H1 (cell line): ENCODE results near the gene ARRB1. TPM values are rescaled to one million over a fixed set of nuclear protein-coding genes. Genes with fewer than 3 reads are reported as not detected.

Source experiments
- CTCF ChIA-PET: fragments of 300-600 bp; sonication (Branson Sonifier 250); formaldehyde crosslinking; loops from one replicate; lab custom pipeline; 2021; ENCODE audit not compliant: partially characterized antibody; lab: Charles Lee
- POLR2A ChIA-PET: fragments of 300-600 bp; sonication (Branson Sonifier 250); formaldehyde crosslinking; loops from one replicate; lab custom pipeline; 2021; ENCODE audit warnings: inconsistent platforms; ENCODE audit not compliant: partially characterized antibody; lab: Charles Lee
- DNase-seq, 2 experiments: peaks; one replicate each; pipeline versions ENCODE4 v3.0.0 to v3.0.0-alpha.2; 2010 to 2022; ENCODE audit warnings: low spot score in 2 of 2, low read depth in 1 of 2, mixed read lengths in 1 of 2
- FAIRE-seq: peaks from 2 replicates; lab custom pipeline; 2011; peaks lifted over from hg19 to GRCh38; lab: Jason Lieb, UNC
- H2AFZ ChIP-seq: 2 replicates; pipeline ENCODE4 v1.8.1; 2012; ENCODE audit warnings: low read length, inconsistent platforms
- H2AK5ac ChIP-seq: 2 replicates; pipeline ENCODE4 v1.6.1; 2013; ENCODE audit warnings: low read depth, low read length
- H2BK120ac ChIP-seq: replicated peaks from 2 replicates; pipeline ENCODE3; 2013; ENCODE audit warnings: low read depth, low read length, inconsistent platforms
- H2BK12ac ChIP-seq: 2 replicates; pipeline ENCODE4 v1.6.1; 2013; ENCODE audit warnings: low read depth, low read length
- H2BK15ac ChIP-seq: 2 replicates; pipeline ENCODE4 v1.6.1; 2013; ENCODE audit warnings: low read length
- H2BK20ac ChIP-seq: 2 replicates; pipeline ENCODE4 v1.6.1; 2013; ENCODE audit warnings: low read length
- H2BK5ac ChIP-seq: 2 replicates; pipeline ENCODE4 v1.6.1; 2013; ENCODE audit warnings: low read depth, low read length
- H3K14ac ChIP-seq: 2 replicates; pipeline ENCODE4 v1.6.1; 2013; ENCODE audit warnings: inconsistent platforms; ENCODE audit not compliant: insufficient read length
- H3K18ac ChIP-seq: 2 replicates; pipeline ENCODE4 v1.6.1; 2013; ENCODE audit warnings: low read length; ENCODE audit errors: extremely low read depth
- H3K23ac ChIP-seq: 2 replicates; pipeline ENCODE4 v1.6.1; 2013; ENCODE audit warnings: inconsistent platforms; ENCODE audit not compliant: insufficient read length
- H3K23me2 ChIP-seq: 2 replicates; pipeline ENCODE4 v1.6.1; 2013; ENCODE audit warnings: low read depth, low read length
- H3K27ac ChIP-seq: 2 replicates; pipeline ENCODE4 v1.6.1; 2011; ENCODE audit warnings: low read depth, low read length, inconsistent platforms
- H3K27me3 ChIP-seq, 4 experiments: replicated peaks in 1 of 4; 1 replicate in 1 of 4; 2 replicates in 3 of 4; pipeline versions ENCODE4 v1.6.1 to v1.8.1; 2011 to 2013; ENCODE audit warnings: low read length in 3 of 4, mild to moderate bottlenecking in 3 of 4, inconsistent platforms in 2 of 4, mixed read lengths in 2 of 4, moderate library complexity in 1 of 4; ENCODE audit not compliant: control insufficient read depth in 3 of 4, insufficient read depth in 3 of 4; ENCODE audit errors: extremely low read depth in 1 of 4
- H3K36me3 ChIP-seq, 4 experiments: 2 replicates each; pipeline versions ENCODE4 v1.6.1 to v1.8.1; 2011 to 2013; ENCODE audit warnings: mild to moderate bottlenecking in 4 of 4, low read length in 3 of 4, moderate library complexity in 2 of 4, control low read depth in 1 of 4, inconsistent platforms in 1 of 4; ENCODE audit not compliant: insufficient read depth in 4 of 4, control insufficient read depth in 2 of 4
- H3K4ac ChIP-seq: replicated peaks from 2 replicates; pipeline ENCODE3; 2013; ENCODE audit warnings: low read length, low read depth, mixed read lengths, inconsistent platforms; ENCODE audit not compliant: insufficient read length
- H3K4me1 ChIP-seq, 4 experiments: replicated peaks in 1 of 4; 1 replicate in 1 of 4; 2 replicates in 3 of 4; pipeline versions ENCODE4 v1.6.1 to v1.8.1; 2011 to 2013; ENCODE audit warnings: low read length in 3 of 4, inconsistent platforms in 2 of 4, mixed read lengths in 1 of 4; ENCODE audit not compliant: insufficient read depth in 4 of 4, control insufficient read depth in 3 of 4
- H3K4me2 ChIP-seq, 2 experiments: 2 replicates each; pipeline versions ENCODE4 v1.6.1 to v1.8.1; 2011 to 2013; ENCODE audit warnings: low read depth in 2 of 2, low read length in 2 of 2, control low read depth in 1 of 2, inconsistent platforms in 1 of 2, mild to moderate bottlenecking in 1 of 2; ENCODE audit not compliant: insufficient read depth in 1 of 2
- H3K4me3 ChIP-seq, 4 experiments: fragments of 200-600, 300-600 bp in 1 of 4; sonication (generic), shearing (Covaris generic), sonication (Bioruptor Twin) in 1 of 4; 2 replicates each; pipeline versions ENCODE4 v1.5.1 to v1.8.1; 2011 to 2016; ENCODE audit warnings: low read length in 4 of 4, low read depth in 3 of 4, control low read depth in 2 of 4, inconsistent platforms in 2 of 4, mild to moderate bottlenecking in 2 of 4, mixed read lengths in 1 of 4, moderate library complexity in 1 of 4; ENCODE audit not compliant: insufficient read depth in 2 of 4; ENCODE audit errors: extremely low read depth in 1 of 4
- H3K56ac ChIP-seq: replicated peaks from 2 replicates; pipeline ENCODE3; 2013; ENCODE audit warnings: low read depth, mild to moderate bottlenecking, mixed read lengths, low read length, inconsistent platforms; ENCODE audit not compliant: insufficient read length
- H3K79me1 ChIP-seq: 2 replicates; pipeline ENCODE4 v1.6.1; 2013; ENCODE audit warnings: low read depth, low read length, control low read depth
- H3K79me2 ChIP-seq, 2 experiments: 2 replicates each; pipeline versions ENCODE4 v1.6.1 to v1.8.1; 2012 to 2013; ENCODE audit warnings: low read length in 2 of 2, mild to moderate bottlenecking in 2 of 2, inconsistent platforms in 1 of 2; ENCODE audit not compliant: insufficient read depth in 2 of 2, control insufficient read depth in 1 of 2
- H3K9ac ChIP-seq, 4 experiments: replicated peaks in 1 of 4; 1 replicate in 1 of 4; 2 replicates in 3 of 4; pipeline versions ENCODE4 v1.6.1 to v1.8.1; 2011 to 2013; ENCODE audit warnings: low read depth in 3 of 4, low read length in 3 of 4, control low read depth in 2 of 4, mild to moderate bottlenecking in 2 of 4, moderate library complexity in 2 of 4, inconsistent platforms in 1 of 4; ENCODE audit errors: extremely low read depth in 1 of 4
- H3K9me3 ChIP-seq, 2 experiments: 2 replicates each; pipeline versions ENCODE4 v1.6.1 to v1.8.1; 2012 to 2013; ENCODE audit warnings: mild to moderate bottlenecking in 2 of 2, moderate library complexity in 2 of 2, control low read depth in 1 of 2, inconsistent platforms in 1 of 2, low read depth in 1 of 2, low read length in 1 of 2, mixed read lengths in 1 of 2; ENCODE audit not compliant: insufficient read depth in 2 of 2
- H4K20me1 ChIP-seq, 2 experiments: replicated peaks in 1 of 2; 2 replicates each; pipeline versions ENCODE3 to v1.8.1; 2011 to 2013; ENCODE audit warnings: inconsistent platforms in 2 of 2, low read length in 2 of 2, mild to moderate bottlenecking in 1 of 2; ENCODE audit not compliant: insufficient read depth in 2 of 2, control insufficient read depth in 1 of 2
- H4K5ac ChIP-seq: 2 replicates; pipeline ENCODE4 v1.6.1; 2013; ENCODE audit warnings: low read length, low read depth, mixed read lengths, inconsistent platforms; ENCODE audit not compliant: insufficient read length
- H4K8ac ChIP-seq: 2 replicates; pipeline ENCODE4 v1.8.0; 2013; ENCODE audit warnings: mild to moderate bottlenecking, moderate library complexity, low read length, inconsistent platforms; ENCODE audit not compliant: insufficient read depth; ENCODE audit errors: extremely low read depth
- H4K91ac ChIP-seq: replicated peaks from 2 replicates; pipeline ENCODE3; 2013; ENCODE audit warnings: low read length, mixed read lengths, inconsistent platforms; ENCODE audit not compliant: insufficient read length
- EGR1 ChIP-seq: IDR thresholded peaks from 2 replicates; pipeline ENCODE4 v1.6.1; 2011; ENCODE audit warnings: low read depth, low read length, borderline replicate concordance
- EZH2 ChIP-seq: fragments of 200-600 bp; sonication (generic); IDR thresholded peaks from 2 replicates; pipeline ENCODE4 v1.7.1; 2012; ENCODE audit warnings: low read depth, mild to moderate bottlenecking, moderate library complexity, low read length, inconsistent platforms; ENCODE audit not compliant: severe bottlenecking
- KDM5A ChIP-seq: fragments of 200-600 bp; IDR thresholded peaks from 2 replicates; pipeline ENCODE4 v1.7.1; 2012; ENCODE audit warnings: mild to moderate bottlenecking, low read length, inconsistent platforms, mixed read lengths
- RAD21 ChIP-seq, 2 experiments: IDR thresholded peaks in 1 of 2; conservative IDR thresholded peaks in 1 of 2; 2 replicates each; pipeline ENCODE4 v1.6.1; 2011; ENCODE audit warnings: low read depth in 2 of 2, low read length in 2 of 2, improper control_type of control experiment in 1 of 2, inconsistent platforms in 1 of 2, mild to moderate bottlenecking in 1 of 2, moderate library complexity in 1 of 2
- SIX5 ChIP-seq: IDR thresholded peaks from 2 replicates; pipeline ENCODE4 v1.6.1; 2011; ENCODE audit warnings: mild to moderate bottlenecking, low read depth, low read length
- WGBS, 2 experiments: shearing (Covaris generic) in 1 of 2; methylation state at CpG; one replicate each; pipeline versions ENCODE4 v1.1.6 to v1.1.7; 2013 to 2015; ENCODE audit warnings: low lambda C conversion rate in 2 of 2, mixed read lengths in 2 of 2, inconsistent platforms in 1 of 2, low coverage in 1 of 2, missing lambda C conversion rate in 1 of 2; ENCODE audit not compliant: insufficient replicate concordance in 2 of 2, insufficient coverage in 1 of 2, insufficient read length in 1 of 2; ENCODE audit errors: extremely low coverage in 1 of 2, missing lambda C conversion rate in 1 of 2; 5-methylcytosine and 5-hydroxymethylcytosine counted together
- polyA plus RNA-seq, 7 experiments: library from polyadenylated mRNA; depleted of rRNA in 3 of 7; stranded (reverse) in 5 of 7; unstranded in 2 of 7; fragments of >200 nt in 5 of 7; fragments of 200-250 nt in 2 of 7; gene quantifications; 1 replicate in 5 of 7; 2 replicates in 1 of 7; 4 replicates in 1 of 7; pipeline versions ENCODE4 v1.2.1 to v1.2.3, GENCODE V29; 2011 to 2013; ENCODE audit warnings: missing spikeins in 2 of 7, mixed read lengths in 2 of 7
- total RNA-seq: library from RNA; stranded (reverse); fragmentation: NEBNext Ultra II Directional; extraction: Animal tissue kit (Norgen Biotek cat#: 25700); gene quantifications from 2 replicates; pipeline ENCODE4 v1.2.1, GENCODE V29; 2021
- TF ChIP-seq, protein P1 (sequence below), 3 experiments: IDR thresholded peaks; 1 replicate in 2 of 3; 2 replicates in 1 of 3; pipeline versions ENCODE4 v1.5.1 to v1.6.1; 2011; ENCODE audit warnings: low read length in 3 of 3, mild to moderate bottlenecking in 3 of 3, inconsistent platforms in 2 of 3, low read depth in 1 of 3, moderate library complexity in 1 of 3; ENCODE audit not compliant: insufficient read depth in 1 of 3; ENCODE audit errors: control extremely low read depth in 1 of 3

ARRB1 gene
- total and polyA plus RNA-seq, 2 of the 8 experiments (the other 6 are each of a cell fraction or from before 2014, with no cell fraction given): 9.4 to 31.8 TPM

DNA sequence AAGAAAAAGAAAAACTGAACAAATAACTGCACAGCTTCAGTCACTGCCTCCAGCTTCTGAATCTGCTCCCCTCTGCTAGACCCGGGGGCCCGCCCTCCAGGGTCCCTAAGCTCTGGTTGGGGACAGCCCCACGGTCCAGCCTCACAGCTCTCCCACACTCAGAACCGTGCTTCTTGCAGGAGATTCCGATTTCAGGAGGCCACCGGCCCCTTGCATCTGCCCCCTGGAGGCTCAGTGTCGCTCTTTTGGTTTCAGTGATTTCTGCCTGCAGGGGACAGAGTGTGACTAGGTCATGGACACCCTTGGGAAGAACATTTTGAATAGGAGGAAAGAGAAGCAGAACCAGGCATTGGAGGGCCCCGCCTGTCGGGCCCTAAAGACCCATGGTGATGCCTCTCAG, 24.7 kb upstream of the ARRB1 start:
- Histone ChIP-seq H4K8ac (no peak overlapping the region), H3K9ac (no peak overlapping the region), H3K79me2 (no peaks in the 10 kb centered on the region), H2BK15ac (peak overlapping the region; percentile 99; the same call in 1 of the 2 replicates), H3K14ac (no peak overlapping the region), H3K18ac (no peak overlapping the region), H4K20me1 (no peaks in the 10 kb centered on the region), H3K36me3 (no peaks in the 10 kb centered on the region), H3K9me3 (no peaks in the 10 kb centered on the region), H3K4ac (no peak overlapping the region), H3K4me2 (no peak overlapping the region), H2BK20ac (no peak overlapping the region), H2BK120ac (no peak overlapping the region), H2BK5ac (no peak overlapping the region; the same call in 1 of the 2 replicates), H3K23ac (no peak overlapping the region), H3K4me1 (no peaks in the 10 kb centered on the region), H4K91ac (no peak overlapping the region), H3K56ac (no peak overlapping the region), H2AK5ac (no peak overlapping the region), H2AFZ (no peak overlapping the region), H3K27me3 (no peaks in the 10 kb centered on the region; a peak in 1 of 7 replicates), H3K79me1 (no peaks in the 10 kb centered on the region), H2BK12ac (no peak overlapping the region), H3K4me3 (no peak overlapping the region), H3K27ac (no peak overlapping the region), H4K5ac (no peak overlapping the region), H3K23me2 (no peaks in the 10 kb centered on the region)
- POLR2A ChIA-PET: interaction anchor here (1.5 to 1.7 kb wide), 2 partner anchors 24 to 30 kb away, joined by 3 to 4 read pairs; no protein-coding TSS in a partner anchor
- no peak for DNase-seq
- 72% methylated on average over 8 of the region's 9 CpGs; no CpG with 5 or more reads in 1 of the 2 experiments for WGBS, 2 experiments
- CTCF ChIA-PET: interaction anchor here (0.6 to 16.6 kb wide), 11 partner anchors 14 to 98 kb away, joined by 3 to 327 read pairs (median 4); no protein-coding TSS in a partner anchor
- TF ChIP-seq SIX5: no peak
- no peak for TF ChIP-seq EGR1
- TF ChIP-seq EZH2: no peak
- TF ChIP-seq KDM5A: no peak
- peak; percentile 21 to 38; a peak in 3 of 4 replicates for TF ChIP-seq RAD21 (IDR thresholded peaks at IDR 0.05 in 1 of 2, conservative IDR thresholded peaks at IDR 0.05 in 1 of 2; ENCODE audit: low read depth in 2 of 2, low read length in 2 of 2)
- TF ChIP-seq, protein P1, sequence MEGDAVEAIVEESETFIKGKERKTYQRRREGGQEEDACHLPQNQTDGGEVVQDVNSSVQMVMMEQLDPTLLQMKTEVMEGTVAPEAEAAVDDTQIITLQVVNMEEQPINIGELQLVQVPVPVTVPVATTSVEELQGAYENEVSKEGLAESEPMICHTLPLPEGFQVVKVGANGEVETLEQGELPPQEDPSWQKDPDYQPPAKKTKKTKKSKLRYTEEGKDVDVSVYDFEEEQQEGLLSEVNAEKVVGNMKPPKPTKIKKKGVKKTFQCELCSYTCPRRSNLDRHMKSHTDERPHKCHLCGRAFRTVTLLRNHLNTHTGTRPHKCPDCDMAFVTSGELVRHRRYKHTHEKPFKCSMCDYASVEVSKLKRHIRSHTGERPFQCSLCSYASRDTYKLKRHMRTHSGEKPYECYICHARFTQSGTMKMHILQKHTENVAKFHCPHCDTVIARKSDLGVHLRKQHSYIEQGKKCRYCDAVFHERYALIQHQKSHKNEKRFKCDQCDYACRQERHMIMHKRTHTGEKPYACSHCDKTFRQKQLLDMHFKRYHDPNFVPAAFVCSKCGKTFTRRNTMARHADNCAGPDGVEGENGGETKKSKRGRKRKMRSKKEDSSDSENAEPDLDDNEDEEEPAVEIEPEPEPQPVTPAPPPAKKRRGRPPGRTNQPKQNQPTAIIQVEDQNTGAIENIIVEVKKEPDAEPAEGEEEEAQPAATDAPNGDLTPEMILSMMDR (IDR thresholded peaks at IDR 0.05; ENCODE audit: control extremely low read depth in 1 of 3, insufficient read depth in 1 of 3, low read depth in 1 of 3, low read length in 3 of 3): peak in 2 of 3 experiments; percentile 38 to 55; a peak in 3 of 4 replicates
- no peak for FAIRE-seq
